Measurements from ENCODE around the gene LYRM4.

DNA sequence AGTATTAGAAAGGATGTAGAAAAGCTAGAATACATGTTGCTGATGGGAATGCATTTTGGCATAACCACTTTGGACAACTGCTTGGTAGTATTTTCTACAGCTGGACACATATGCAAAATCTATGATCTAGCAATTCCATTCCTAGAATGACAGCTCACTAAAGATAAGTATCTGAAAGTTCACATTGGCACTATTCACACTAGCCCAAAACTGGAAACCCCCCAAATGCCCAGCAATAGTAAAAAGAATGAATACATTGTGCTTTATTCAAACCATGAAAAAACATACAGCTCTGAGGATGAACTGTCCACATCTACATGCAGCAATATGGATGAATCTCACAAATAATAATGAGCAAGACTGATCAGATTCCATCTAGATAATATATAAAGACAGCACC is 96.7 kb downstream of the LYRM4 start:
- no peak for TF ChIP-seq SP1 (CRISPR knock-in tag; IDR thresholded peaks at IDR 0.05)
- TF ChIP-seq PYGO2 (tag; IDR thresholded peaks at IDR 0.05): no peak
- TF ChIP-seq, protein P1, sequence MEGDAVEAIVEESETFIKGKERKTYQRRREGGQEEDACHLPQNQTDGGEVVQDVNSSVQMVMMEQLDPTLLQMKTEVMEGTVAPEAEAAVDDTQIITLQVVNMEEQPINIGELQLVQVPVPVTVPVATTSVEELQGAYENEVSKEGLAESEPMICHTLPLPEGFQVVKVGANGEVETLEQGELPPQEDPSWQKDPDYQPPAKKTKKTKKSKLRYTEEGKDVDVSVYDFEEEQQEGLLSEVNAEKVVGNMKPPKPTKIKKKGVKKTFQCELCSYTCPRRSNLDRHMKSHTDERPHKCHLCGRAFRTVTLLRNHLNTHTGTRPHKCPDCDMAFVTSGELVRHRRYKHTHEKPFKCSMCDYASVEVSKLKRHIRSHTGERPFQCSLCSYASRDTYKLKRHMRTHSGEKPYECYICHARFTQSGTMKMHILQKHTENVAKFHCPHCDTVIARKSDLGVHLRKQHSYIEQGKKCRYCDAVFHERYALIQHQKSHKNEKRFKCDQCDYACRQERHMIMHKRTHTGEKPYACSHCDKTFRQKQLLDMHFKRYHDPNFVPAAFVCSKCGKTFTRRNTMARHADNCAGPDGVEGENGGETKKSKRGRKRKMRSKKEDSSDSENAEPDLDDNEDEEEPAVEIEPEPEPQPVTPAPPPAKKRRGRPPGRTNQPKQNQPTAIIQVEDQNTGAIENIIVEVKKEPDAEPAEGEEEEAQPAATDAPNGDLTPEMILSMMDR (IDR thresholded peaks at IDR 0.05 in 2 of 3, conservative IDR thresholded peaks at IDR 0.05 in 1 of 3; ENCODE audit: insufficient read depth in 2 of 3, low read depth in 1 of 3, low read length in 3 of 3): no peak
- TF ChIP-seq ZNF3 (CRISPR knock-in tag; IDR thresholded peaks at IDR 0.05): no peak
- TF ChIP-seq, protein P2, sequence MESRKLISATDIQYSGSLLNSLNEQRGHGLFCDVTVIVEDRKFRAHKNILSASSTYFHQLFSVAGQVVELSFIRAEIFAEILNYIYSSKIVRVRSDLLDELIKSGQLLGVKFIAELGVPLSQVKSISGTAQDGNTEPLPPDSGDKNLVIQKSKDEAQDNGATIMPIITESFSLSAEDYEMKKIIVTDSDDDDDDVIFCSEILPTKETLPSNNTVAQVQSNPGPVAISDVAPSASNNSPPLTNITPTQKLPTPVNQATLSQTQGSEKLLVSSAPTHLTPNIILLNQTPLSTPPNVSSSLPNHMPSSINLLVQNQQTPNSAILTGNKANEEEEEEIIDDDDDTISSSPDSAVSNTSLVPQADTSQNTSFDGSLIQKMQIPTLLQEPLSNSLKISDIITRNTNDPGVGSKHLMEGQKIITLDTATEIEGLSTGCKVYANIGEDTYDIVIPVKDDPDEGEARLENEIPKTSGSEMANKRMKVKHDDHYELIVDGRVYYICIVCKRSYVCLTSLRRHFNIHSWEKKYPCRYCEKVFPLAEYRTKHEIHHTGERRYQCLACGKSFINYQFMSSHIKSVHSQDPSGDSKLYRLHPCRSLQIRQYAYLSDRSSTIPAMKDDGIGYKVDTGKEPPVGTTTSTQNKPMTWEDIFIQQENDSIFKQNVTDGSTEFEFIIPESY (CRISPR knock-in tag; IDR thresholded peaks at IDR 0.05): no peak
- TF ChIP-seq MYBL2 (IDR thresholded peaks at IDR 0.05; ENCODE audit: low read depth): no peak
- no peak for TF ChIP-seq MYBL2 (CRISPR knock-in tag; IDR thresholded peaks at IDR 0.05; ENCODE audit: borderline replicate concordance)
- TF ChIP-seq IRF2 (CRISPR knock-in tag; IDR thresholded peaks at IDR 0.05): no peak
- TF ChIP-seq SMARCC2 (IDR thresholded peaks at IDR 0.05; ENCODE audit: low read depth): no peak
- no peak for TF ChIP-seq CBX5 (IDR thresholded peaks at IDR 0.05; ENCODE audit: borderline replicate concordance, low read depth)

Data from K562 (cell line).